Activated B cell treated with CpG ODN at 0.5 μM for 24 hours (primary cell): Measurements from ENCODE around the gene EVI5. TPM values are rescaled to one million over a fixed set of nuclear protein-coding genes. Genes with fewer than 3 reads are reported as not detected.
A peak's percentile ranks its signal among the peaks of the same experiment; 100 is the strongest.
"Not testable (repeated sequence)": the region's sequence is repeated elsewhere in the genome, so short reads cannot be mapped to it uniquely, and the experiment has no call there.

ENCODE experiments used
- ATAC-seq: fragments of 200-7000 bp; cut with Tn5 transposase; one replicate; pipeline ENCODE4 v1.10.0; 2021; ENCODE audit warnings: low read depth, mild to moderate bottlenecking, moderate library complexity
- CTCF ChIA-PET: fragments of 350-600 bp; sonication (Branson Sonifier 250); formaldehyde crosslinking; loops from one replicate; lab custom pipeline; 2021; ENCODE audit warnings: antibody characterized with exemption; lab: Charles Lee
- POLR2A ChIA-PET: fragments of 350-600 bp; sonication (Branson Sonifier 250); formaldehyde crosslinking; loops from one replicate; lab custom pipeline; 2021; ENCODE audit warnings: antibody characterized with exemption; lab: Charles Lee
- DNase-seq: peaks from one replicate; pipeline ENCODE4 v3.0.0; 2022
- H3K27ac Mint-ChIP-seq: one replicate; pipeline ENCODE4 v1.8.0; 2020; ENCODE audit warnings: mixed read lengths
- H3K27me3 Mint-ChIP-seq: one replicate; pipeline ENCODE4 v1.8.0; 2021; ENCODE audit warnings: mixed read lengths
- H3K36me3 Mint-ChIP-seq: one replicate; pipeline ENCODE4 v1.8.0; 2021; ENCODE audit warnings: low read depth, mixed read lengths
- H3K4me1 Mint-ChIP-seq: one replicate; pipeline ENCODE4 v1.8.0; 2021; ENCODE audit warnings: mixed read lengths
- H3K4me3 Mint-ChIP-seq: one replicate; pipeline ENCODE4 v1.8.0; 2020; ENCODE audit warnings: mild to moderate bottlenecking, mixed read lengths
- H3K9me3 Mint-ChIP-seq: one replicate; pipeline ENCODE4 v1.8.0; 2020; ENCODE audit warnings: mixed read lengths
- intact Hi-C: fragments of 100-400 bp; cut with micrococcal nuclease; formaldehyde crosslinking; loops from one replicate; pipeline ENCODE4 v1.15.1; 2024
- total RNA-seq: library from RNA; stranded (reverse); gene quantifications from 2 replicates; pipeline ENCODE4 v1.2.3, GENCODE V29; 2022
- TF ChIP-seq, protein P1 (sequence below): fragments of 200-600 bp; IDR thresholded peaks from one replicate; pipeline ENCODE4 v1.8.0; 2022; ENCODE audit warnings: antibody characterized with exemption, mild to moderate bottlenecking

The EVI5 gene
- total RNA-seq, 1 donor from 2014 or later: 27.4 TPM

DNA sequence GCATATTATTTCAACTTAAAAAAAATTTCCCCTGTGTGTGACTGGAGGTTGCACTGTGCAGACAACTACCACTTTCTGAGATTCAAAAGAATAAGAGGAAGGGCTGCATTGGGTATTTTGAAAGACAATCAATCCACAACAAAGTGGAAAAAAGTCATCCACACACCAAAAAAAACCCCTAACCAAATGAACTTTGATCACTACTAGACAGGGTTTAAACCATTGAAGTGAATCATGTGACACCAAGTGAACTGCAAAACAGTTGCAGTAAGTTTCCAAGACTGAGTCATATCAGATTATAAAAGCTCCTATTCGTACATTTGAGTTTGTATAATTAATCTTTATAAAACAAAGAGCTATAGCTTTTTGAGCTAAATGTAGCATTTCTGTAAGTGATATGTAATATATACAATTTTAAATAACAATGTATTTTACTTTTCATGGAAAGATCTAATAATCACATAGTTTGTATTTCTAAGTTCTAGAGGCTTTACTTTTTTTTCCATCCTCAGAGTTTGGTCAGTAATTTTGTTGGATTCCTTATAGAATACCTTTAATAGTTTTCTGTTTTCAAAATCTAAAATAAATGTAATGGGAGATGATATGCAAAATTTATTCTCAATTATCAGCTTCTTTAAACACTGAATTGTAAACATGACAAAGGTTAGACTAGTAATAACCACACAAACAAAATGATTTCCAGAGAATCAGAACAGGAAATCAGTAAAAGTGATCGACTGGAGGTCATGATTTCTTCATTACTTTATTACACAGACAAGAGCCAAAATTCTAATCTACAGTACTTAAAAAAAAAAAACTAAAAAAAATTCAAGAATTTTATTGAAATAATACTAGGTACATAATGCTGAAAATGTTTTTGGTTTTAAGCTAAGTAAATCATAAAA, 247.7 kb downstream of the EVI5 start:
- ATAC-seq (peak; percentile 75), DNase-seq (no peak)
- Mint-ChIP-seq H3K27ac (peak overlapping the region; percentile 65), H3K27me3 (no peaks in the 10 kb centered on the region), H3K4me3 (peak overlapping the region; percentile 59), H3K36me3 (peaks cover 10% of the 10 kb centered on the region), H3K4me1 (peaks cover 45% of the 10 kb centered on the region), H3K9me3 (peaks cover 2% of the 10 kb centered on the region)
- ChIA-PET CTCF (interaction anchor here (0.7 to 1.5 kb wide), 2 partner anchors 50 to 52 kb away, joined by 5 read pairs; partner anchors contain the start of gene GFI1), POLR2A (interaction anchor here (1.1 to 3.2 kb wide), 2 partner anchors 51 to 239 kb away, joined by 4 to 17 read pairs; partner anchors contain the start of gene GFI1)
- intact Hi-C loops: loop anchor here (1.0 to 10.0 kb wide), 7 partner anchors 48 to 648 kb away; partner anchors contain the start of genes CCDC18, EVI5, GFI1 and GLMN
- TF ChIP-seq, protein P1, sequence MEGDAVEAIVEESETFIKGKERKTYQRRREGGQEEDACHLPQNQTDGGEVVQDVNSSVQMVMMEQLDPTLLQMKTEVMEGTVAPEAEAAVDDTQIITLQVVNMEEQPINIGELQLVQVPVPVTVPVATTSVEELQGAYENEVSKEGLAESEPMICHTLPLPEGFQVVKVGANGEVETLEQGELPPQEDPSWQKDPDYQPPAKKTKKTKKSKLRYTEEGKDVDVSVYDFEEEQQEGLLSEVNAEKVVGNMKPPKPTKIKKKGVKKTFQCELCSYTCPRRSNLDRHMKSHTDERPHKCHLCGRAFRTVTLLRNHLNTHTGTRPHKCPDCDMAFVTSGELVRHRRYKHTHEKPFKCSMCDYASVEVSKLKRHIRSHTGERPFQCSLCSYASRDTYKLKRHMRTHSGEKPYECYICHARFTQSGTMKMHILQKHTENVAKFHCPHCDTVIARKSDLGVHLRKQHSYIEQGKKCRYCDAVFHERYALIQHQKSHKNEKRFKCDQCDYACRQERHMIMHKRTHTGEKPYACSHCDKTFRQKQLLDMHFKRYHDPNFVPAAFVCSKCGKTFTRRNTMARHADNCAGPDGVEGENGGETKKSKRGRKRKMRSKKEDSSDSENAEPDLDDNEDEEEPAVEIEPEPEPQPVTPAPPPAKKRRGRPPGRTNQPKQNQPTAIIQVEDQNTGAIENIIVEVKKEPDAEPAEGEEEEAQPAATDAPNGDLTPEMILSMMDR: no peak

DNA sequence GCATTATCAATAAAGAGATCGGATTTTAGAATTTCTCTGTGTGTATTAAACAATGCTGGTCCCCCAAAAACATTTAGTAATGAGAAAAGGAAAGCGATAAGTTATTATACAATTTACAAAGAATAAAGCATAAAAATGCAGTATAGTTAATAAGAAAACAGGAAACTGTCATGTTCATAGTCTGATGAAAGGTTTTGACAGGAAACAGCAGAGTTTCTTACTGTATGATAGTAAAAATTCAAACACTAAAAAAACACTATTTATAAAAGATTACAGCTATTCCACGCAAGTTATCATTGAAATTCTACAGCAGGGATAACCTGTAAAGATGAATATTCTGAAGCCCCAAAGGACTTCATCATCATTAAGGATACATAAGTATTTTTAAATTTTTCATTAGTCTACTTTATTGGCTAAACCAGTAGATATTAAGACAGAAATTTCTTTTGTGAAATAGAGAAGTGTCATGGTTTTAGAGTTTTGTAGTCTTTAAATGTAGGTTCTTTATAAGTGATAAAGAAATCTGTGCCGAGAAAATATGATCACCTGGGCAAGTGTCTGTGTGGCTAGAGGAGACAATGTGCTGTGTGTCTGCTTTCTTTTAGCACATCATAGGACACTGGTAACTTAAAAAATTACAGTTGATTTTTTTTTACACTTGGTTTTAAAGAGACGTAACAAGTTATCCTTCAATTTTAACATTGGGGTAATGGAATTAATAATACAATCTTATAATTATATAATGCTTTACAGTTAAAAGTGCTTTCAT, 248.5 kb downstream of the EVI5 start:
- Mint-ChIP-seq H3K36me3 (peaks cover 6% of the 10 kb centered on the region), H3K27ac (peak overlapping the region; percentile 67), H3K9me3 (peaks cover 2% of the 10 kb centered on the region), H3K4me1 (peaks cover 45% of the 10 kb centered on the region), H3K27me3 (no peaks in the 10 kb centered on the region), H3K4me3 (peak overlapping the region; percentile 6)
- ChIA-PET CTCF (interaction anchor here (1.5 kb wide), 1 partner anchor 51 kb away, joined by 5 read pairs; no protein-coding TSS in a partner anchor), POLR2A (interaction anchor here (3.2 kb wide), 1 partner anchor 51 kb away, joined by 17 read pairs; the partner anchor contains the start of gene GFI1)
- DNase-seq (no peak), ATAC-seq (peak; percentile 13)
- intact Hi-C loops: loop anchor here (2.0 to 10.0 kb wide), 5 partner anchors 48 to 648 kb away; partner anchors contain the start of genes CCDC18, EVI5, GLMN and RPAP2
- TF ChIP-seq, protein P1: no peak

DNA sequence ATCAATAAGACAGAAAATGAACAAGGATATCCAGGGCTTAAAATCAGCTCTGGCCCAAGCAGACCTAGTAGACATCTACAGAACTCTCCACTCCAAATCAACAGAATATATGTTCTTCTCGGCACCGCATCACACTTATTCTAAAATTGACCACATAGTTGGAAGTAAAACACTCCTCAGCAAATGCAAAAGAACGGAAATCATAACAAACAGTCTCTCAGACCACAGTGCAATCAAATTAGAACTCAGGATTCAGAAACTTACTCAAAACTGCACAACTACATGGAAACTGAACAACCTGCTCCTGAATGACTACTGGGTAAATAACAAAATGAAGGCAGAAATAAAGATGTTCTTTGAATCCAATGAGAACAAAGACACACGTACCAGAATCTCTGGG, 252.5 kb downstream of the EVI5 start:
- H3K4me3 Mint-ChIP-seq, H3K9me3 Mint-ChIP-seq, CTCF ChIA-PET, H3K36me3 Mint-ChIP-seq, H3K27ac Mint-ChIP-seq, POLR2A ChIA-PET, H3K27me3 Mint-ChIP-seq, ATAC-seq, DNase-seq: not testable (repeated sequence)
- H3K4me1 Mint-ChIP-seq: peaks cover 29% of the 10 kb centered on the region
- intact Hi-C loops: loop anchor here (10.0 kb wide), 3 partner anchors 52 to 652 kb away; partner anchors contain the start of genes CCDC18, EVI5 and TMED5

DNA sequence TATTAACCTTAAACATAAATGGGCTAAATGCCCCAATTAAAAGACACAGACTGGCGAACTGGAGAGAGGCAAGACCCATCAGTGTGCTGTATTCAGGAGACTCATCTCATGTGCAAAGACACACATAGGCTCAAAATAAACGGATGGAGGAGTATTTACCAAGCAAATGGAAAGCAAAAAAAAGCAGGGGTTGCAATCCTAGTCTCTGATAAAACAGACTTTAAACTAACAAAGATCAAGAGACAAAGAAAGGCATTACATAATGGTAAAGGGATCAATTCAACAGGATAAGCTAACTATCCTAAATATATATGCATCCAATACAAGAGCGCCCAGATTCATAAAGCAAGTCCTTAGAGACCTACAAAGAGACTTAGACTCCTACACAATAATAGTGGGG, 253.0 kb downstream of the EVI5 start:
- POLR2A ChIA-PET, ATAC-seq, H3K4me3 Mint-ChIP-seq, DNase-seq, H3K27me3 Mint-ChIP-seq, H3K27ac Mint-ChIP-seq, H3K9me3 Mint-ChIP-seq, CTCF ChIA-PET: not testable (repeated sequence)
- Mint-ChIP-seq H3K4me1 (peaks cover 27% of the 10 kb centered on the region), H3K36me3 (peaks cover 11% of the 10 kb centered on the region)
- intact Hi-C loops: loop anchor here (10.0 kb wide), 3 partner anchors 53 to 653 kb away; partner anchors contain the start of genes CCDC18, EVI5 and TMED5

DNA sequence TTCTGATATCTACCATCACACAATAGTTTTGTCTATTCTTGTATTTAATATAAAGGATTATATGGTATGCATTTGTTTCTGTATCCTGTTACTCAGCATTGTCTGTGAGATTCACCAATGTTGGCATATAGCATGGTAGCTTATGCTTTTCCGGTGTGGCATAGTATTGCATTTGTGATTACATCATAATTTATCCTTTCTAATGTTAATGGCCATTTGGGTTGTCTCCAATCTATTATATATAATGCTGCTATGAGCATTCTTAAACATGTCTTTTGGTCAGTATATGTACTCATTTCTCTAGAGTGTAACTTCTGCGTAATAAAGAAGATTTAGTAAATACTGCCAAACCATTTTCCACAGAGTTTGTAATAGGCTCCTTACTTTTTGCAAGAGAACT, 257.2 kb downstream of the EVI5 start:
- no peaks in the 10 kb centered on the region for H3K27me3 Mint-ChIP-seq
- no peaks in the 10 kb centered on the region for H3K4me1 Mint-ChIP-seq
- H3K36me3 Mint-ChIP-seq: peaks cover 12% of the 10 kb centered on the region
- no peak overlapping the region for H3K27ac Mint-ChIP-seq
- DNase-seq (no peak), ATAC-seq (no peak)
- TF ChIP-seq, protein P1: no peak
- H3K9me3 Mint-ChIP-seq: no peaks in the 10 kb centered on the region
- CTCF ChIA-PET: no interaction called here
- H3K4me3 Mint-ChIP-seq: no peak overlapping the region
- POLR2A ChIA-PET: no interaction called here
- intact Hi-C loops: no loop called here

DNA sequence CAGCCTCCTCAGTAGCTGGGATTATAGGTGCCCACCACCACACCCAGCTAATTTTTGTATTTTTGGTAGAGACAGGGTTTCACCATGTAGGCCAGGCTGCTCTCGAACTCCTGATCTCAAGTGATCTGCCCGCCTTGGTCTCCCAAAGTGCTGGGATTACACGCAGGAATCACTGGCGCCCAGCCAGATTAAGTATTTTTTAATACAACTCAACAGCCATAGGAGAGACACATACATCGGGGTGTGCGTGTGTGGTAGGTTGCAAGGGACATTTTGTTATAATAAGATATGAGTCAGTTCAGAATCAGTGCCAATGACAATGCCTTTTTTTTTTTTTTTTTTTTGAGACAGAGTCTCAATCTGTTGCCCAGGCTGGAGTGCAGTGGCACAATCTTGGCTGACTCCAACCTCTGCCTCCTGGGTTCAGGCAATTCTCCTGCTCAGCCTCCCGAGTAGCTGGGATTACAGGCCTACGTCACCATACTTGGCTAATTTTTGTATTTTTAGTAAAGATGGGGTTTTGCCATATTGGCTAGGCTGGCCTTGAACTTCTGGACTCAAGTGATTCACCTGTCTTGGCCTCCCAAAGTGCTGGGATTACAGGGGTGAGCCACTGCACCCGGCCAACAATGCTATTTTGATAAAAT, 259.8 kb downstream of the EVI5 start:
- CTCF ChIA-PET, H3K9me3 Mint-ChIP-seq, H3K4me1 Mint-ChIP-seq, intact Hi-C loops, DNase-seq, H3K27me3 Mint-ChIP-seq, ATAC-seq, H3K27ac Mint-ChIP-seq, H3K4me3 Mint-ChIP-seq: not testable (repeated sequence)
- peaks cover 14% of the 10 kb centered on the region for H3K36me3 Mint-ChIP-seq
- POLR2A ChIA-PET: interaction anchor here (0.7 kb wide), 1 partner anchor 226 kb away, joined by 10 read pairs; no protein-coding TSS in a partner anchor
